MG63 (cell line): ENCODE measurements around the gene FN3K. TPM values are rescaled to one million over a fixed set of nuclear protein-coding genes. Genes with fewer than 3 reads are reported as not detected.
A peak's percentile ranks its signal among the peaks of the same experiment; 100 is the strongest.

Experiments used
- DNase-seq: peaks from one replicate; pipeline ENCODE4 v3.0.0-alpha.2; 2020
- H3K27me3 ChIP-seq: fragments of 250-450 bp; sonication (Bioruptor Pico); 2 replicates; pipeline ENCODE4 v1.5.1; 2020; ENCODE audit warnings: mild to moderate bottlenecking, moderate library complexity
- H3K36me3 ChIP-seq: fragments of 250-450 bp; sonication (Bioruptor Pico); 2 replicates; pipeline ENCODE4 v1.5.1; 2020; ENCODE audit warnings: mild to moderate bottlenecking, moderate library complexity
- H3K4me3 ChIP-seq: fragments of 250-450 bp; sonication (Bioruptor Pico); 2 replicates; pipeline ENCODE4 v1.5.1; 2020; ENCODE audit warnings: mild to moderate bottlenecking, moderate library complexity
- H3K9me3 ChIP-seq: fragments of 250-450 bp; sonication (Bioruptor Pico); 2 replicates; pipeline ENCODE4 v1.5.1; 2020; ENCODE audit warnings: mild to moderate bottlenecking, moderate library complexity
- total RNA-seq: library from RNA; depleted of rRNA; stranded (reverse); fragments of >200 nt; shearing (Covaris generic); gene quantifications from 2 replicates; pipeline ENCODE4 v1.2.3, GENCODE V29; 2014; ENCODE audit warnings: low replicate concordance; rRNA removed

Gene FN3K
- not detected in 2 replicates for total RNA-seq

GRCh38 chr17:82734987-82735866, at the start of gene FN3K:
TSS of gene FN3K (plus strand) at chr17:82735615. CDS start at chr17:82735637, 22 bp downstream.
- Histone ChIP-seq H3K9me3 (peaks cover 18% of the 10 kb centered on the region), H3K36me3 (peaks cover 41% of the 10 kb centered on the region), H3K27me3 (no peaks in the 10 kb centered on the region), H3K4me3 (peak within 1 kb of the TSS; percentile 57)
- DNase-seq: peak; percentile 64

GRCh38 chr17:82686366-82687324, 48.8 kb upstream of the FN3K start:
- H3K4me3 ChIP-seq: no peak overlapping the region
- peaks cover 8% of the 10 kb centered on the region for H3K9me3 ChIP-seq
- DNase-seq: no peak
- H3K36me3 ChIP-seq: no peaks in the 10 kb centered on the region
- H3K27me3 ChIP-seq: no peaks in the 10 kb centered on the region

GRCh38 chr17:82687375-82687861, 48.0 kb upstream of the FN3K start:
- Histone ChIP-seq H3K27me3 (no peaks in the 10 kb centered on the region), H3K9me3 (peaks cover 3% of the 10 kb centered on the region), H3K36me3 (no peaks in the 10 kb centered on the region), H3K4me3 (no peak overlapping the region)
- DNase-seq: no peak

- Histone ChIP-seq H3K27me3 (no peaks in the 10 kb centered on the region), H3K36me3 (no peaks in the 10 kb centered on the region), H3K9me3 (no peaks in the 10 kb centered on the region), H3K4me3 (no peak overlapping the region)
- no peak for DNase-seq
Observed at GRCh38 chr17:82687871-82688270, 47.5 kb upstream of the FN3K start.

- no peak for DNase-seq
- Histone ChIP-seq H3K4me3 (no peak overlapping the region), H3K9me3 (no peaks in the 10 kb centered on the region), H3K36me3 (no peaks in the 10 kb centered on the region), H3K27me3 (no peaks in the 10 kb centered on the region)
Observed at GRCh38 chr17:82689077-82689476, 46.3 kb upstream of the FN3K start.

- DNase-seq: no peak
Observed at GRCh38 chr17:82690786-82691489, 44.5 kb upstream of the FN3K start.

GRCh38 chr17:82691714-82692113, 43.7 kb upstream of the FN3K start:
- DNase-seq: no peak
- H3K9me3 ChIP-seq: peaks cover 10% of the 10 kb centered on the region; the same call in 1 of the 2 replicates
- no peaks in the 10 kb centered on the region for H3K36me3 ChIP-seq
- no peak overlapping the region for H3K4me3 ChIP-seq
- H3K27me3 ChIP-seq: no peaks in the 10 kb centered on the region

More at GRCh38 chr17:82690786-82691489, 44.5 kb upstream of the FN3K start:
- no peak overlapping the region for H3K4me3 ChIP-seq
- no peaks in the 10 kb centered on the region for H3K36me3 ChIP-seq
- peaks cover 10% of the 10 kb centered on the region; the same call in 1 of the 2 replicates for H3K9me3 ChIP-seq
- no peaks in the 10 kb centered on the region for H3K27me3 ChIP-seq

GRCh38 chr17:82692268-82692667, 43.1 kb upstream of the FN3K start:
- H3K9me3 ChIP-seq: peaks cover 10% of the 10 kb centered on the region; the same call in 1 of the 2 replicates
- H3K36me3 ChIP-seq: no peaks in the 10 kb centered on the region
- H3K4me3 ChIP-seq: no peak overlapping the region
- no peaks in the 10 kb centered on the region for H3K27me3 ChIP-seq
- DNase-seq: no peak

- Histone ChIP-seq H3K36me3 (no peaks in the 10 kb centered on the region), H3K4me3 (no peak overlapping the region), H3K9me3 (peaks cover 10% of the 10 kb centered on the region; the same call in 1 of the 2 replicates), H3K27me3 (no peaks in the 10 kb centered on the region)
- no peak for DNase-seq
Observed at GRCh38 chr17:82693168-82693867, 42.1 kb upstream of the FN3K start.

GRCh38 chr17:82694647-82695046, 40.8 kb upstream of the FN3K start:
- no peak overlapping the region for H3K4me3 ChIP-seq
- peaks cover 10% of the 10 kb centered on the region; the same call in 1 of the 2 replicates for H3K9me3 ChIP-seq
- DNase-seq: no peak
- no peaks in the 10 kb centered on the region for H3K36me3 ChIP-seq
- no peaks in the 10 kb centered on the region for H3K27me3 ChIP-seq

GRCh38 chr17:82696259-82696658, 39.2 kb upstream of the FN3K start:
- DNase-seq: no peak
- Histone ChIP-seq H3K27me3 (no peaks in the 10 kb centered on the region), H3K36me3 (no peaks in the 10 kb centered on the region), H3K4me3 (no peak overlapping the region), H3K9me3 (peaks cover 10% of the 10 kb centered on the region; the same call in 1 of the 2 replicates)

- no peak for DNase-seq
Observed at GRCh38 chr17:82696916-82697807, 38.3 kb upstream of the FN3K start.

GRCh38 chr17:82697808-82698064, 37.7 kb upstream of the FN3K start:
- Histone ChIP-seq H3K9me3 (peaks cover 10% of the 10 kb centered on the region; the same call in 1 of the 2 replicates), H3K36me3 (no peaks in the 10 kb centered on the region), H3K27me3 (no peaks in the 10 kb centered on the region), H3K4me3 (peak overlapping the region; percentile 57)
- DNase-seq: no peak

More at GRCh38 chr17:82696916-82697807, 38.3 kb upstream of the FN3K start:
- H3K9me3 ChIP-seq: peaks cover 10% of the 10 kb centered on the region; the same call in 1 of the 2 replicates
- no peaks in the 10 kb centered on the region for H3K36me3 ChIP-seq
- no peaks in the 10 kb centered on the region for H3K27me3 ChIP-seq
- peak overlapping the region; percentile 57 for H3K4me3 ChIP-seq

- peaks cover 10% of the 10 kb centered on the region; the same call in 1 of the 2 replicates for H3K9me3 ChIP-seq
- H3K4me3 ChIP-seq: peak within 1 kb of the TSS; percentile 57
- H3K27me3 ChIP-seq: no peaks in the 10 kb centered on the region
- H3K36me3 ChIP-seq: no peaks in the 10 kb centered on the region
- DNase-seq: peak; percentile 100
Observed at GRCh38 chr17:82698065-82698973, 37.1 kb upstream of the FN3K start, which contains the start of gene RAB40B. TSS of gene RAB40B (minus strand) at chr17:82698698. CDS start at chr17:82698596, 102 bp downstream.
